ENCODE results near the gene LMBR1.

DNA sequence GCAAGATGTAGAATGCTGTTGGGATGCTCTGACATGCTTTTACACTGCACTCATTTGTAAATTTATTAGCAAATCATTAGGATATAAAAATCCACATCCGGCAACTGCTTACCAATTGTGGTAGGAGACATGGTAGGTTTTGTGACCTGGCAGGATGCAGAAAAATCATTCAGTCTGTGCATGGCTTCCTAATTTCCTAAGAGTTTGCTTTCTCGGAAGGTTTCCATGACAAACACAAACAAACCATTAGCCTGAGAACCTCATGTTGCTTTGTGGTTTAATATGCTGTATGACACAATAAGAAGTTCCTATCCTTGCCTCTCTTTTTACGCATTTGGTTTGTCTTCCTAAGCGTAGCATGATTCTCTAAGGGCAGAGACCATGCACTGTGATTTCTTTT lies 14.7 kb upstream of the LMBR1 start:
- TF ChIP-seq POLR2A (IDR thresholded peaks at IDR 0.05): no peak
- TF ChIP-seq, protein P1, sequence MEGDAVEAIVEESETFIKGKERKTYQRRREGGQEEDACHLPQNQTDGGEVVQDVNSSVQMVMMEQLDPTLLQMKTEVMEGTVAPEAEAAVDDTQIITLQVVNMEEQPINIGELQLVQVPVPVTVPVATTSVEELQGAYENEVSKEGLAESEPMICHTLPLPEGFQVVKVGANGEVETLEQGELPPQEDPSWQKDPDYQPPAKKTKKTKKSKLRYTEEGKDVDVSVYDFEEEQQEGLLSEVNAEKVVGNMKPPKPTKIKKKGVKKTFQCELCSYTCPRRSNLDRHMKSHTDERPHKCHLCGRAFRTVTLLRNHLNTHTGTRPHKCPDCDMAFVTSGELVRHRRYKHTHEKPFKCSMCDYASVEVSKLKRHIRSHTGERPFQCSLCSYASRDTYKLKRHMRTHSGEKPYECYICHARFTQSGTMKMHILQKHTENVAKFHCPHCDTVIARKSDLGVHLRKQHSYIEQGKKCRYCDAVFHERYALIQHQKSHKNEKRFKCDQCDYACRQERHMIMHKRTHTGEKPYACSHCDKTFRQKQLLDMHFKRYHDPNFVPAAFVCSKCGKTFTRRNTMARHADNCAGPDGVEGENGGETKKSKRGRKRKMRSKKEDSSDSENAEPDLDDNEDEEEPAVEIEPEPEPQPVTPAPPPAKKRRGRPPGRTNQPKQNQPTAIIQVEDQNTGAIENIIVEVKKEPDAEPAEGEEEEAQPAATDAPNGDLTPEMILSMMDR (IDR thresholded peaks at IDR 0.05): no peak
